ENCODE data around the gene ASB3. TPM values are rescaled to one million over a fixed set of nuclear protein-coding genes. Genes with fewer than 3 reads are reported as not detected.

Gene ASB3
- total and polyA plus RNA-seq, 2 donors (not counting 1 experiment from before 2014, with no cell fraction given): 15.9 to 30.7 TPM

DNA sequence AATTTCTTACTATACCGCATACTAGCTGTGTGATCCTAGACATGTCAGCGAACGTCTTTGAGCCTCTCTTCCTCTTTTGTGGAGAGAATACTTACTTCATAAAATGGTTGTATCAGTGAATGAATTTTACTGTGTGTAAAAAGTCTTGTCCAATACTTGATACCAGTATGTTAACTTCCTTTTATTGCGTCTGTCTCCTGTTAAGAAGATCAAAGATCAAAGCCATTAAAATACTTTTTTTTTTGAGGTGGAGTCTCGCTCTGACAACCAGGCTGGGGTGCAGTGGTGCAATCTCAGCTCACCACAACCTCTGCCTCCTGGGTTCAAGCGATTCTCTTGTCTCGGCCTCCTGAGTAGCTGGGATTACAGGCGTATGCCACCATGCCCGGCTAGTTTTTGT lies 33.3 kb upstream of the ASB3 start:
- Mint-ChIP-seq H3K27ac (no peak overlapping the region), H3K9me3 (ENCODE audit: insufficient read depth) (no peaks in the 10 kb centered on the region), H3K4me3 (no peak overlapping the region), H3K27me3 (no peaks in the 10 kb centered on the region), H3K4me1 (no peaks in the 10 kb centered on the region)
- Histone ChIP-seq H4K20me1 (ENCODE audit: control insufficient read depth, insufficient read depth, low read length, poor library complexity, severe bottlenecking) (no peaks in the 10 kb centered on the region), H3K9me3 (ENCODE audit: control extremely low read depth in 1 of 3, control insufficient read depth in 2 of 3, insufficient read depth in 1 of 3, low read length in 2 of 3) (no peaks in the 10 kb centered on the region), H3K9ac (ENCODE audit: low read length) (no peak overlapping the region), H2AFZ (ENCODE audit: insufficient read depth, low read depth, low read length, poor library complexity, severe bottlenecking) (no peak overlapping the region), H3K27ac (ENCODE audit: low read length in 2 of 2) (no peak overlapping the region), H3K36me3 (replicated peaks in 1 of 2; ENCODE audit: control extremely low read depth in 1 of 2, control insufficient read depth in 1 of 2, extremely low read depth in 1 of 2, insufficient read depth in 2 of 2, low read length in 1 of 2) (peaks cover 7 to 34% of the 10 kb centered on the region in 2 experiments), H3K4me2 (replicated peaks; ENCODE audit: low read depth, low read length, poor library complexity, severe bottlenecking) (no peak overlapping the region), H3K27me3 (replicated peaks in 1 of 4; ENCODE audit: control extremely low read depth in 1 of 4, control insufficient read depth in 3 of 4, insufficient read depth in 4 of 4, low read length in 3 of 4) (no peaks in the 10 kb centered on the region), H3K4me1 (ENCODE audit: control insufficient read depth in 2 of 2, insufficient read depth in 2 of 2, low read length in 2 of 2) (no peaks in the 10 kb centered on the region), H3K79me2 (ENCODE audit: control insufficient read depth, insufficient read depth, low read length) (no peaks in the 10 kb centered on the region), H3K4me3 (ENCODE audit: control extremely low read depth in 1 of 5, extremely low read depth in 1 of 5, insufficient read depth in 1 of 5, low read depth in 2 of 5, low read length in 4 of 5) (no peak overlapping the region)
- DNase-seq (no peak), ATAC-seq (ENCODE audit: low read depth) (no peak)
- POLR2A ChIA-PET: no interaction called here
- intact Hi-C loops (cut with micrococcal nuclease): no loop called here
- WGBS (ENCODE audit: insufficient coverage): no CpG with 5 or more reads among the region's 9 CpGs
- TF ChIP-seq, protein P1, sequence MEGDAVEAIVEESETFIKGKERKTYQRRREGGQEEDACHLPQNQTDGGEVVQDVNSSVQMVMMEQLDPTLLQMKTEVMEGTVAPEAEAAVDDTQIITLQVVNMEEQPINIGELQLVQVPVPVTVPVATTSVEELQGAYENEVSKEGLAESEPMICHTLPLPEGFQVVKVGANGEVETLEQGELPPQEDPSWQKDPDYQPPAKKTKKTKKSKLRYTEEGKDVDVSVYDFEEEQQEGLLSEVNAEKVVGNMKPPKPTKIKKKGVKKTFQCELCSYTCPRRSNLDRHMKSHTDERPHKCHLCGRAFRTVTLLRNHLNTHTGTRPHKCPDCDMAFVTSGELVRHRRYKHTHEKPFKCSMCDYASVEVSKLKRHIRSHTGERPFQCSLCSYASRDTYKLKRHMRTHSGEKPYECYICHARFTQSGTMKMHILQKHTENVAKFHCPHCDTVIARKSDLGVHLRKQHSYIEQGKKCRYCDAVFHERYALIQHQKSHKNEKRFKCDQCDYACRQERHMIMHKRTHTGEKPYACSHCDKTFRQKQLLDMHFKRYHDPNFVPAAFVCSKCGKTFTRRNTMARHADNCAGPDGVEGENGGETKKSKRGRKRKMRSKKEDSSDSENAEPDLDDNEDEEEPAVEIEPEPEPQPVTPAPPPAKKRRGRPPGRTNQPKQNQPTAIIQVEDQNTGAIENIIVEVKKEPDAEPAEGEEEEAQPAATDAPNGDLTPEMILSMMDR (IDR thresholded peaks at IDR 0.05): no peak
- no peak for TF ChIP-seq EZH2 (IDR thresholded peaks at IDR 0.05; ENCODE audit: borderline replicate concordance, insufficient read depth, low read depth, low read length, poor library complexity, severe bottlenecking)
- CTCF ChIA-PET: no interaction called here

DNA sequence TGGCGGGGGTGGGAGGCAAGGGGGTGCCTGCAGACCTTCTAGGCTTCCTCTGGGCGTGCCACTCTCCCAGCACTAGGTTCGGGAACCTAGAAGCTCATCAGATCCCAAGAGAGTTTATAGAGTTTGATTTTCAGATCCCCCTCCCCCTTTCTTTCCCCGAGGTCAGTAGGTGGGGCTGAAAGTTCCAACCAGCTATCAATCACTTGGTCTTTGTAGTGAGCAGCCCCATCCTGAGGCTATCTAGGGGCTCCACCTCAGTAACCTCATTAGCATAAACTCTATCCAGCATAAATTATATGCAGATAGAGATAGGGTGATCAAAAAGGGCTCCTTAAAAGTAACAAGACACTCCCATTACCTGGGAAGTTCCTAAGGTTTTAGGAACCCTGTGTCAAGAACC lies 32.9 kb upstream of the ASB3 start:
- Histone ChIP-seq H3K36me3 (replicated peaks in 1 of 2; ENCODE audit: control extremely low read depth in 1 of 2, control insufficient read depth in 1 of 2, extremely low read depth in 1 of 2, insufficient read depth in 2 of 2, low read length in 1 of 2) (peaks cover 7 to 35% of the 10 kb centered on the region in 2 experiments), H3K4me3 (ENCODE audit: control extremely low read depth in 1 of 5, extremely low read depth in 1 of 5, insufficient read depth in 1 of 5, low read depth in 2 of 5, low read length in 4 of 5) (no peak overlapping the region), H3K4me2 (replicated peaks; ENCODE audit: low read depth, low read length, poor library complexity, severe bottlenecking) (no peak overlapping the region), H3K27me3 (replicated peaks in 1 of 4; ENCODE audit: control extremely low read depth in 1 of 4, control insufficient read depth in 3 of 4, insufficient read depth in 4 of 4, low read length in 3 of 4) (no peaks in the 10 kb centered on the region), H3K4me1 (ENCODE audit: control insufficient read depth in 2 of 2, insufficient read depth in 2 of 2, low read length in 2 of 2) (no peaks in the 10 kb centered on the region), H3K9me3 (ENCODE audit: control extremely low read depth in 1 of 3, control insufficient read depth in 2 of 3, insufficient read depth in 1 of 3, low read length in 2 of 3) (no peaks in the 10 kb centered on the region), H3K9ac (ENCODE audit: low read length) (no peak overlapping the region), H3K79me2 (ENCODE audit: control insufficient read depth, insufficient read depth, low read length) (no peaks in the 10 kb centered on the region), H4K20me1 (ENCODE audit: control insufficient read depth, insufficient read depth, low read length, poor library complexity, severe bottlenecking) (no peaks in the 10 kb centered on the region), H3K27ac (ENCODE audit: low read length in 2 of 2) (no peak overlapping the region), H2AFZ (ENCODE audit: insufficient read depth, low read depth, low read length, poor library complexity, severe bottlenecking) (no peak overlapping the region)
- DNase-seq (no peak), ATAC-seq (ENCODE audit: low read depth) (no peak)
- ChIA-PET POLR2A (no interaction called here), CTCF (no interaction called here)
- no peak overlapping the region for H3K27ac Mint-ChIP-seq
- intact Hi-C loops (cut with micrococcal nuclease): no loop called here
- WGBS (ENCODE audit: insufficient coverage): 80% methylated on average over 1 of the region's 4 CpGs
- H3K9me3 Mint-ChIP-seq (ENCODE audit: insufficient read depth): no peaks in the 10 kb centered on the region
- no peaks in the 10 kb centered on the region for H3K4me1 Mint-ChIP-seq
- H3K4me3 Mint-ChIP-seq: no peak overlapping the region
- no peaks in the 10 kb centered on the region for H3K27me3 Mint-ChIP-seq
- TF ChIP-seq EZH2 (IDR thresholded peaks at IDR 0.05; ENCODE audit: borderline replicate concordance, insufficient read depth, low read depth, low read length, poor library complexity, severe bottlenecking): no peak
- TF ChIP-seq, protein P1 (IDR thresholded peaks at IDR 0.05): no peak

All from B cell (primary cell).